ENCODE measurements around the gene DENND1B. TPM values are rescaled to one million over a fixed set of nuclear protein-coding genes. Genes with fewer than 3 reads are reported as not detected.
A peak's percentile ranks its signal among the peaks of the same experiment; 100 is the strongest.

Gene DENND1B
- polyA plus RNA-seq, 1 experiment: 5.2 TPM

DNA sequence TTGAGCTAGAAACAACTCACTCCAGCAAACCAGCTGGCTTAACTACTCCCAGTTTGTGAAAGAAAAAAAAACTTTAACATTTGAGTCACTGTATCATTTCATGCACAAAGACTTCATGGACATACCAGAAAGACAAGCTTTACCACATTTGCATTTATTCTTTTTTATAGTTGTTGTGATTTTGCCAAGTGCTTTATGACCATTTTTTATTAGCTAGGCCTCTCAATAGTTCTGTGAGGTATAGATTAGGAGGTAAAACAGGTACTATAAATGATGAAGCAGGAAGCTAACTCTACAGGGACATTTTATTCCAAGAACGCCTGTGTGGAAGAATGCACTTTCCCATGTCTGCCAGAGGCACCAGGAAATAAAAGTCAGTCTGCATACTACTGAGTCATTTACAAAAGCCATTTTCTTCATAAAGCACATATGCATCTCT lies 8.2 kb upstream of the DENND1B start:
- POLR2A ChIA-PET: no interaction called here
- no peaks in the 10 kb centered on the region for H3K27me3 ChIP-seq (ENCODE audit: control insufficient read depth, insufficient read depth, low read length)
- no peaks in the 10 kb centered on the region for H3K36me3 ChIP-seq (ENCODE audit: control insufficient read depth, insufficient read depth, low read length)
- TF ChIP-seq, protein P1, sequence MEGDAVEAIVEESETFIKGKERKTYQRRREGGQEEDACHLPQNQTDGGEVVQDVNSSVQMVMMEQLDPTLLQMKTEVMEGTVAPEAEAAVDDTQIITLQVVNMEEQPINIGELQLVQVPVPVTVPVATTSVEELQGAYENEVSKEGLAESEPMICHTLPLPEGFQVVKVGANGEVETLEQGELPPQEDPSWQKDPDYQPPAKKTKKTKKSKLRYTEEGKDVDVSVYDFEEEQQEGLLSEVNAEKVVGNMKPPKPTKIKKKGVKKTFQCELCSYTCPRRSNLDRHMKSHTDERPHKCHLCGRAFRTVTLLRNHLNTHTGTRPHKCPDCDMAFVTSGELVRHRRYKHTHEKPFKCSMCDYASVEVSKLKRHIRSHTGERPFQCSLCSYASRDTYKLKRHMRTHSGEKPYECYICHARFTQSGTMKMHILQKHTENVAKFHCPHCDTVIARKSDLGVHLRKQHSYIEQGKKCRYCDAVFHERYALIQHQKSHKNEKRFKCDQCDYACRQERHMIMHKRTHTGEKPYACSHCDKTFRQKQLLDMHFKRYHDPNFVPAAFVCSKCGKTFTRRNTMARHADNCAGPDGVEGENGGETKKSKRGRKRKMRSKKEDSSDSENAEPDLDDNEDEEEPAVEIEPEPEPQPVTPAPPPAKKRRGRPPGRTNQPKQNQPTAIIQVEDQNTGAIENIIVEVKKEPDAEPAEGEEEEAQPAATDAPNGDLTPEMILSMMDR (IDR thresholded peaks at IDR 0.05; ENCODE audit: insufficient read depth, low read depth, low read length): no peak
- no peak overlapping the region for H3K4me3 ChIP-seq (ENCODE audit: low read depth, low read length)
- CTCF ChIA-PET: interaction anchor here (2.8 kb wide), 1 partner anchor 86 kb away, joined by 10 read pairs; no protein-coding TSS in a partner anchor
- peak; percentile 37 for DNase-seq (ENCODE audit: low read depth)

DNA sequence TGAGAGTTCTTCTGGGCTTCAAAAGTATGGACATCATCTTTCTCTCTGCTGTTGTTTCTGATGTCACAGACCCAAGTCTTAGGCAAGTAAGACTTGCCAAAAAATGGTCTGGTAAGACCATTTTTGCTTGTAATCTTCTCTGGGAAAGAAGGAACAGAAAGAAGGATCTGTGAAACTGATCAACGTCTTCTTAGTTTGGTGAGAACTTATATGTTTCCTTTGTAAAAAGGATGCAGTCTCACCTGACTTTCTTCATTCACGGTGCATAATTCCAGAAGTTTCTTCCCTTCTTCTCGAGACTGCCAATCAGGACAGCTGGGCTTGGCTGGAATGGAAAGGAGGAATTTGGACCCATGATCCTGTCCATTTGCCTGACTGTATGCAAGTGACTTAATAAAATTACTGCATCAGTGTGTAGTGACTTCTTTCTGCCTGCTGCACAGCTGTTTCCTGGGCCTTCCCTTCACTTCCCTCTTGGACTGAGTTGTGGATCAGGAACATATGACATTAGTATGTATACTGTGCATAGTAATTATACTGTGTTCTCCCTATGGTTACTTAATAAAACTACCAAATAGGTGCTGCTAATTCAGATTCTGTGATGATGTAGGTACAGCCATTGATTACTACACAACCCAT lies 7.6 kb upstream of the DENND1B start:
- ChIA-PET CTCF (interaction anchor here (2.8 kb wide), 1 partner anchor 87 kb away, joined by 10 read pairs; no protein-coding TSS in a partner anchor), POLR2A (no interaction called here)
- TF ChIP-seq, protein P1 (IDR thresholded peaks at IDR 0.05; ENCODE audit: insufficient read depth, low read depth, low read length): no peak
- DNase-seq (ENCODE audit: low read depth): no peak
- H3K27me3 ChIP-seq (ENCODE audit: control insufficient read depth, insufficient read depth, low read length): no peaks in the 10 kb centered on the region
- no peak overlapping the region for H3K4me3 ChIP-seq (ENCODE audit: low read depth, low read length)
- no peaks in the 10 kb centered on the region for H3K36me3 ChIP-seq (ENCODE audit: control insufficient read depth, insufficient read depth, low read length)

DNA sequence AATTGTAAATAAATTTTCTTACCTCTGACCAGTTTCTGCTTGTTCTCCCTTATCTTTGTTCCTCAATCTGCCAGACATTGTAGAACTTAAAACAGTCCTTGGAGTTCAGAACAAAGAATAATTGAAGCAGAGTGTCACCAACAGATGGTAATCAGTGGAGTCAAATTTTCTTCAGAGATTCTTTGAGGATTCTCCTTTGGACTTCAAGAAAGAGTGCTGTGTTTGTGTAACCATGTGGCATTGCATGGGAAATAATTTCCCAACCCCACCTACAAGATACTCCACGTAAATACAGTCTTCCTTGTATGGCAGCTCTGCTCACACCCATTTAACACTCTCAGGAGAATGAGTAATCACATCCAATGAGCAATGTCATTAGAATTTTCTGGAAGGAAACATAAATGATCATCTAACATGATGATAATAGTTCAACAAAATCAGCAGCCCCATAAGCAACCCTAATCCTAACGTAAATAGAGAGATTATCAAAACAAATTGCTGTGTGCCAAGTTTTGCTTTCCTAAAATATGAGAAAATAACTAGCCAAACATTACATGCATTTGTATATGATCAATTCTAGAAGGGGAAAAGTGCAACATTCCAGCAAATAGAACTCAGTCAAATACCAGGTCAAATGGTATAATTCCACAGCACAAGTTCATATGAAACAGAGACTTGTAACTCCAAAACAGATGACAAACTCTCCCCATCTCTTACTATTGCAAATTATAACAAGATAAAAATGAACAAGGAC lies 6.9 kb upstream of the DENND1B start:
- no peak for DNase-seq (ENCODE audit: low read depth)
- POLR2A ChIA-PET: no interaction called here
- CTCF ChIA-PET: no interaction called here
- Histone ChIP-seq H3K36me3 (ENCODE audit: control insufficient read depth, insufficient read depth, low read length) (no peaks in the 10 kb centered on the region), H3K4me3 (ENCODE audit: low read depth, low read length) (no peak overlapping the region), H3K27me3 (ENCODE audit: control insufficient read depth, insufficient read depth, low read length) (no peaks in the 10 kb centered on the region)
- TF ChIP-seq, protein P1 (IDR thresholded peaks at IDR 0.05; ENCODE audit: insufficient read depth, low read depth, low read length): no peak

DNA sequence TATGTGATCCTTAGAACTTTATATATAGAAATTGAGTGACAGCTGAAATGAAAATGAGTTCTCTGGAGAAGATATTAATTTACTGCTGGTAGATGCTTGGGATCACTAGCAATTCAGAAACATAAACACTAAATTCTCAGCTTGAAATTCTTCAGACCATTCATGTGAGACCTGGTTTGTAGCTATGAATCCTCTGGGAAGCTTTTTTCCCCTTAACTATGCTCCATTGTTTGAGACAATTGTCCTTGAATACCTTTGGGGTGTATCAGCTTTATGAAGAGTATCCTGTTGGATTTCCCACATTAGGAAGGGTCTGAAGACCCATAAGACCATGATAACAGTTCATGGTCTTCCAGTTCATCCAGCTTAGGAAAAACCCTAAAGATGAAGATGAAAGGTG lies 4.6 kb upstream of the DENND1B start:
- POLR2A ChIA-PET: interaction anchor here (0.7 kb wide), 1 partner anchor 18 kb away, joined by 3 read pairs; no protein-coding TSS in a partner anchor
- CTCF ChIA-PET: no interaction called here

More for the DNA sequence above, 4.6 kb upstream of the DENND1B start:
- DNase-seq (ENCODE audit: low read depth): no peak
- no peaks in the 10 kb centered on the region for H3K27me3 ChIP-seq (ENCODE audit: control insufficient read depth, insufficient read depth, low read length)
- H3K4me3 ChIP-seq (ENCODE audit: low read depth, low read length): no peak overlapping the region
- TF ChIP-seq, protein P1 (IDR thresholded peaks at IDR 0.05; ENCODE audit: insufficient read depth, low read depth, low read length): no peak
- no peaks in the 10 kb centered on the region for H3K36me3 ChIP-seq (ENCODE audit: control insufficient read depth, insufficient read depth, low read length)

All from BJ (cell line).